Neutrophil (primary cell): ENCODE measurements around the gene DNAH1.

Source experiments
- H3K27ac ChIP-seq: fragments of 200-600 bp; sonication (generic); 2 replicates; pipeline ENCODE4 v1.5.1; 2016; ENCODE audit warnings: mild to moderate bottlenecking, moderate library complexity
- H3K27me3 ChIP-seq: fragments of 200-600 bp; sonication (generic); 2 replicates; pipeline ENCODE4 v1.6.0; 2016; ENCODE audit warnings: mild to moderate bottlenecking
- H3K36me3 ChIP-seq: fragments of 200-600 bp; sonication (generic); 2 replicates; pipeline ENCODE4 v1.5.1; 2017
- H3K4me1 ChIP-seq, 2 experiments: fragments of 200-600 bp in 1 of 2; sonication (generic) in 1 of 2; 1 replicate in 1 of 2; 2 replicates in 1 of 2; pipeline versions ENCODE4 v1.5.1 to v1.6.1; 2013 to 2016; ENCODE audit warnings: low read depth in 1 of 2, low read length in 1 of 2, mild to moderate bottlenecking in 1 of 2, moderate library complexity in 1 of 2; ENCODE audit not compliant: control insufficient read depth in 1 of 2, insufficient read depth in 1 of 2
- H3K4me3 ChIP-seq, 2 experiments: fragments of 200-600 bp in 1 of 2; sonication (generic) in 1 of 2; 1 replicate in 1 of 2; 2 replicates in 1 of 2; pipeline ENCODE4 v1.5.1; 2013 to 2016; ENCODE audit warnings: low read depth in 1 of 2, low read length in 1 of 2, mild to moderate bottlenecking in 1 of 2, moderate library complexity in 1 of 2
- H3K9me3 ChIP-seq: fragments of 200-600 bp; sonication (generic); 2 replicates; pipeline ENCODE4 v1.5.1; 2016
- CTCF ChIP-seq: fragments of 200-600 bp; sonication (generic); IDR thresholded peaks from 2 replicates; pipeline ENCODE4 v1.5.1; 2016; ENCODE audit warnings: antibody characterized with exemption

DNAH1 gene

GRCh38 chr3:52444860-52445793 lies 129.0 kb downstream of the DNAH1 start, which contains the start of gene SEMA3G:
TSS of gene SEMA3G (minus strand) at chr3:52445103. CDS start at chr3:52445027, 76 bp downstream.
- H3K36me3 ChIP-seq: no peaks in the 10 kb centered on the region
- no peaks in the 10 kb centered on the region for H3K27me3 ChIP-seq
- H3K4me3 ChIP-seq: no peak within 1 kb of the TSS
- H3K4me1 ChIP-seq: no peaks in the 10 kb centered on the region
- no peaks in the 10 kb centered on the region for H3K9me3 ChIP-seq
- TF ChIP-seq CTCF: peak; percentile 30
- no peak within 1 kb of the TSS for H3K27ac ChIP-seq

DNA sequence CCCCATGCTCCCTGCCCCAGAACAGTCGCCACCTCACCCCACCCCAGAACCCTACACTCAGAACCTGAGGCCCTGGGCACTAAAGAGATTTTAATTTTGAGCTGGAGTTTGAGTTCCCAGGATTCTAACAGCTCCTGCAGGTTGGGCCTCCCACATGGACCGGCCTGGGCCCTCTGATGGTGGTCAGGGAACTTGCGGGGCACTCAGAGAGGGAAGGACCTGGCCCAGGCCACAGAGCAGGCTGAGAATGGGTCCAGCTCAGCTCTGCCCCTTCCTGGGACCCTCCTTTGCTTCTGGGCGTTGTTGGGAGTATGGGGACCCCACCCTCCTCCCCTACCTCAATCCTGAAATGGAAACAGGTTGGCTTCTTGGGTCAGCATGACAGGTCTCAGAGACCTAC lies 129.9 kb downstream of the DNAH1 start:
- Histone ChIP-seq H3K27ac (no peak overlapping the region), H3K36me3 (no peaks in the 10 kb centered on the region), H3K9me3 (no peaks in the 10 kb centered on the region), H3K27me3 (no peaks in the 10 kb centered on the region), H3K4me1 (no peaks in the 10 kb centered on the region), H3K4me3 (no peak overlapping the region)
- no peak for TF ChIP-seq CTCF

DNA sequence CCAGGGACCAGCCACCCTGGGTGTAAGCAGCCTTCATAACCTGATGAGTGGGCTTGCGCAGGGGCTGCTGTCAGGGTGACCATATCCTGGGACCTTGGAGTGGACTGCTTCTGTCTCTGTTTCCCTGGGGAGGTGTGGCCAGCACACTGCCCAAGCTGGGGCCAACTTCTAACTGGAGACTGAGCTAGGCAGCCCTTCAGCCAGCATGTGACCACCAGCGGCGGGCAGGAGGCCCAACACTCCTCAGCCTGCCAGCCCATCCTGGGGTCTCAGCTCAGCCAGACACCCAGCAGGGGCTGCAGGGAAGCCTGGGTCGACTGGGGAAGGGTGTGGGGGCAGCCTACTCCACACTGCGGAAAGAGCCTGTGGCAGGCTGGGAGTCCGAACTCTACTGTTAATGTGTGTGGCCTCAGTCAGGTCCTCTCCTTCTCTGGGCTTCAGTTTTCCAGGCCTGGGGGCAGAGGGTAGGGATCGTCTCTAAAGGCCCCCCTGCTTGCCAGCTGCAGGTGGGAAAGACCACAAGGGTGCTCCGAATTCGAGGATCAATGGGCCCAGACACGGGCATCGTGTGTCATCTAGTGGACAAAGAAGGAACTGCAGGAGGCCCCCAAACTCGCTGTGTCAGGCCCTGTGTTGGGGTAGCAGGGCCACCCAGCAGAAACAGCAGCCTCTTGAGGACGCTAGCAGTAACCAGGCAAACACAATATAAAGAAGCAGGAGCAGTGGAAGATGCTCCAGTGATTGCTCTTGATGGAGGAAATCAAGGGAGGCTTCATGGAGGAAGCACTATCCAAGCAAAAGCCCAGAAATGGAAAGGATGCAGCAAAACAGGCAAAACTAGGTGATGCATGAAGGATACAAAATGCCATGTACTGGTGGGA lies 130.8 kb downstream of the DNAH1 start:
- H3K4me3 ChIP-seq: no peak overlapping the region
- H3K36me3 ChIP-seq: no peaks in the 10 kb centered on the region
- peak; percentile 94 for TF ChIP-seq CTCF
- no peak overlapping the region for H3K27ac ChIP-seq
- H3K9me3 ChIP-seq: no peaks in the 10 kb centered on the region
- no peaks in the 10 kb centered on the region for H3K4me1 ChIP-seq
- H3K27me3 ChIP-seq: no peaks in the 10 kb centered on the region

DNA sequence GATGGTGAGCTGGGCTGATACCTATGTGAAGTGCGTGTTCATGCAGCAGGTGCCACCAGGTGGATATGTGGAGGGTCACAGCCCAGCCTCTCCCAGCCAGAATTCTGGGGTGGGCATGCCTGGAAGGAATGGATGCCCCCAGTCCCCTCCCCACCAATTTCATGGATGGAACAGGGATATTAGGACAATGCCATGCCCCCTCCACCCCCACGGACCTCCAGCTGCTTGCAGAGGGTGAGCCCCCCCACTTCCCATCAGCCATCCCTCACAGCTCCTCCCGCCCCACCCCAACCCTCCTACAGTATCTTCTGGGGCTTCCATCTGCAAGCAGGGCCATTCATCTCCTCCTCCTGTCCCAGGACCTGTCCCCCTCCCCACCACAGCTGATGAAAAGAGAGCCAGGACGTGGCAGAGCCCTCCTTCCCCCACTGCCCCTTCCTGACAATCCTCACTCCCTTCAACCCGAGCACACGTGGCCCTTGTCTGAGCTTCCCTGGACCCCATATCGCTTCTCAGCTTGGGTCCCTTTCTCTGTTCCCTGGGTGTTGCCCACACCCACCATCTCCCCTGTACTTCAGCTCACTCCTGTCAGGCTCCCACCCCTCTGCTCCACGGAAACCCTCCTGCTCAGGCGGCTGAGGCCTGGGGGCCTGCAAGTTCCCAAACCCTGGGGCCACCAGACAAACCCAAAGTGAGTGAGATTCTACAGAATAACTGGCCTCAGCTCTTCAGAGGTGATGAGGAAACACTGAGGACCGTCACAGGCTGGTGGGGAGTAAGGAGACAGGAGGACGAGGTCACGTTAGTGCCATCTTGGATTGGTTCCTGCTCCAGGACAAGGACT lies 131.6 kb downstream of the DNAH1 start:
- Histone ChIP-seq H3K4me3 (no peak overlapping the region), H3K27ac (no peak overlapping the region), H3K36me3 (no peaks in the 10 kb centered on the region), H3K9me3 (no peaks in the 10 kb centered on the region), H3K4me1 (no peaks in the 10 kb centered on the region), H3K27me3 (no peaks in the 10 kb centered on the region)
- no peak for TF ChIP-seq CTCF
